Testis (tissue), 2 donors: ENCODE measurements around the gene LPIN1.

Experiments
- CTCF ChIP-seq, 3 experiments: fragments of 450-650 bp in 2 of 3; fragments of 200-600 bp in 1 of 3; sonication (generic) in 1 of 3; IDR thresholded peaks; one replicate each; pipeline ENCODE4 v1.5.1; 2016 to 2019; ENCODE audit warnings: antibody characterized with exemption in 3 of 3, mild to moderate bottlenecking in 2 of 3, moderate library complexity in 1 of 3
- POLR2A ChIP-seq: fragments of 450-650 bp; IDR thresholded peaks from one replicate; pipeline ENCODE4 v1.6.1; 2017; ENCODE audit warnings: antibody characterized with exemption, mild to moderate bottlenecking, moderate library complexity

DNA sequence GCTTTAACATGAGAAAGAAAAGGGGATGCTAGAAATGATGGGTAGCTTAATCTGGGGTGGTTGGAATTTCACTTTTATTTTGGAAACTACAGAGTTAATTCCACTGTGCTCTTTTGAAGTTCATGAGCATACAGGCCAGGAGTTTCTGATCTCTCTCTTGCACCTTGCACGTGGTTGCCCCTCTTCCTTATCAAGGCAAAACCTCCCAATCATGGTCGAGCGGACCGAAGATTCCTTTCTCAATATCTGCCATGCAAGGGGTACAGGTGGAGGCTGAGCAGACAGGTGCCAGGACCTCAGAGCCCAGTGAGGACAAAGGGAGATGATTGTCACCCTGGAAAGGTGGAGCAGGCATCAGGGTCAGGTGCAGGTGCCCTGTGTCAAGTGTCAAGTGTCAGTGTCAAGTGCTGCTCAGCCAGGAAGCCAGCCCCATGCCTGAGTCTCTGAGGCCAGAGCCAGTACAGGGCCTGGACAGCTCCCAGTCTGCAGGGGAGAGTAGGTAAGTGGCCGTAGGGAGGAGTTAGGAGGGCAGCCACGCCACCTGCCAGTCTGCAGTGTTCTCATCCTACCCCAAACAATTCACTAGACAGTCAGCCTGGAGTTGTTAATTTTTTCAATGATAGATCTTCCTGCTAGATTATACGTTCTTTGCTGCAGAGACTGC is 42.2 kb downstream of the LPIN1 start:
- TF ChIP-seq CTCF (IDR thresholded peaks at IDR 0.05) (no peak), POLR2A (no peak)
